ENCODE data around the gene CARS1. TPM values are rescaled to one million over a fixed set of nuclear protein-coding genes. Genes with fewer than 3 reads are reported as not detected.

Gene CARS1
- total RNA-seq, 1 donor, result 106 TPM

Small RNAs within 50 kb of the gene (small RNA-seq; reads per million reads assigned to genes)
- gene RNU1-91P (not detected), gene SNORA54 (10.3 reads per million, percentile 92 among the genes with 10 or more reads in this experiment)

Other genes with a start within 250 kb of the CARS1 start
- 10.9 and 13.3 TPM in 2 replicates for gene CDKN1C, start 171.6 kb downstream of the CARS1 start, total RNA-seq
- gene PHLDA2, start 128.0 kb downstream of the CARS1 start, total RNA-seq, result 2.5 and 3.8 TPM in 2 replicates
- gene NAP1L4, start 65.1 kb downstream of the CARS1 start, total RNA-seq, result 72.0 and 87.8 TPM in 2 replicates
- 46.0 and 49.9 TPM in 2 replicates for gene OSBPL5, start 107.9 kb upstream of the CARS1 start, total RNA-seq
- not detected in 2 replicates for gene MRGPRG, start 161.4 kb upstream of the CARS1 start, total RNA-seq
- under 0.01 TPM in 1 of 2 replicates, not detected in the other for gene MRGPRE, start 175.0 kb upstream of the CARS1 start, total RNA-seq

All from osteoblast (primary cell).